ENCODE measurements around the gene GPSM3. TPM values are rescaled to one million over a fixed set of nuclear protein-coding genes. Genes with fewer than 3 reads are reported as not detected.
A peak's percentile ranks its signal among the peaks of the same experiment; 100 is the strongest.

The GPSM3 gene
- total RNA-seq, 1 experiment from 2014 or later = 10.0 TPM

- TF ChIP-seq ATF3 (CRISPR knock-in tag; conservative IDR thresholded peaks at IDR 0.05) = no peak
- TF ChIP-seq ZBTB21 (CRISPR knock-in tag; IDR thresholded peaks at IDR 0.05; ENCODE audit: borderline replicate concordance) = 0 out of 2 replicates have a peak, but pooled peaks have one; percentile 7
- TF ChIP-seq GABPB1 (CRISPR knock-in tag; IDR thresholded peaks at IDR 0.05) = no peak; the same call in 1 of the 2 replicates
- TF ChIP-seq FOXP1 (CRISPR knock-in tag; IDR thresholded peaks at IDR 0.05; ENCODE audit: borderline replicate concordance) = peak; percentile 72
- TF ChIP-seq ERG (CRISPR knock-in tag; IDR thresholded peaks at IDR 0.05) = no peak
- no peak for TF ChIP-seq IRF2 (CRISPR knock-in tag; IDR thresholded peaks at IDR 0.05; ENCODE audit: borderline replicate concordance, low read depth)
- TF ChIP-seq MYBL2 (CRISPR knock-in tag; IDR thresholded peaks at IDR 0.05) = peak; percentile 31; the same call in 1 of the 2 replicates
- TF ChIP-seq FOXJ3 (CRISPR knock-in tag; IDR thresholded peaks at IDR 0.05; ENCODE audit: borderline replicate concordance) = no peak
- no peak for TF ChIP-seq OVOL2 (CRISPR knock-in tag; IDR thresholded peaks at IDR 0.05; ENCODE audit: borderline replicate concordance)
- TF ChIP-seq FOXP4 (CRISPR knock-in tag; IDR thresholded peaks at IDR 0.05) = no peak; the same call in none of the 2 replicates
- no peak for TF ChIP-seq GRHL2 (CRISPR knock-in tag; IDR thresholded peaks at IDR 0.05; ENCODE audit: insufficient replicate concordance, severe bottlenecking)
- TF ChIP-seq ZNF416 (CRISPR knock-in tag; IDR thresholded peaks at IDR 0.05) = no peak
- 0 out of 2 replicates have a peak, but pooled peaks have one; percentile 68 for TF ChIP-seq MLX (CRISPR knock-in tag; IDR thresholded peaks at IDR 0.05)
- TF ChIP-seq ATF6 (CRISPR knock-in tag; IDR thresholded peaks at IDR 0.05) = no peak
- no peak for TF ChIP-seq ZNF121 (CRISPR knock-in tag; IDR thresholded peaks at IDR 0.05)
- peak; percentile 80; the same call in 1 of the 2 replicates for TF ChIP-seq ZNF532 (CRISPR knock-in tag; IDR thresholded peaks at IDR 0.05; ENCODE audit: borderline replicate concordance)
- TF ChIP-seq E2F1 (CRISPR knock-in tag; IDR thresholded peaks at IDR 0.05) = 0 out of 2 replicates have a peak, but pooled peaks have one; percentile 62
- no peak for TF ChIP-seq MXD4 (CRISPR knock-in tag; IDR thresholded peaks at IDR 0.05; ENCODE audit: borderline replicate concordance)
- no peak for TF ChIP-seq ZNF138 (CRISPR knock-in tag; conservative IDR thresholded peaks at IDR 0.05)
- no peak for TF ChIP-seq ZSCAN18 (CRISPR knock-in tag; IDR thresholded peaks at IDR 0.05)
- TF ChIP-seq NFYB (CRISPR knock-in tag; conservative IDR thresholded peaks at IDR 0.05; ENCODE audit: low read depth) = no peak
- TF ChIP-seq CREB1 (CRISPR knock-in tag; IDR thresholded peaks at IDR 0.05) = peak; percentile 75; the same call in 1 of the 2 replicates
- TF ChIP-seq TCF7 (CRISPR knock-in tag; IDR thresholded peaks at IDR 0.05; ENCODE audit: low read depth) = no peak
These were observed 3.6 kb upstream of the GPSM3 start (continued) for GRCh38 chr6:32195902-32196681.
